ENCODE data around the gene CHEK1. TPM values are rescaled to one million over a fixed set of nuclear protein-coding genes. Genes with fewer than 3 reads are reported as not detected.

Gene CHEK1
- total RNA-seq, 2 experiments from 2014 or later = 134 to 139 TPM

DNA sequence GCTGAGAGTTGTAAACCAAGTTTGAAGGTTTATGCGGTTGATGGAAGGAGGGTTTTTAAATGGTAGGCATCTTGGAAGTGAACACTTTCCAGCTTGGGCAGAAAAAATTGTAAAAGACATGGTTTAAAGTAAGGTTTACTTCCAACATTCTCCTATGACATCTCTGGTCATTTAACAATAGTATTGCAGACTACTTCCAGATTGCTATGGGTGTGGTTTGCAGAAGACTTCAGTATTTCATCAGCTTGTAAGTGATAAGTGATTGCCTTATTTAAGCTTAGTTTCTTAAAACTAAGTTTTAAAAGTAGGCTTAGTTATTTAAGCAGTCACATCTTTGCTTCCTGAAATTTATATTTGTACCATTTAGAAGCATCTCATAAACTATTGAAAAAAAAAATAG, 39.5 kb upstream of the CHEK1 start:
- no peak for TF ChIP-seq CTCF (IDR thresholded peaks at IDR 0.05)
- no peak overlapping the region for H3K4me3 Mint-ChIP-seq
- ATAC-seq = no peak
- DNase-seq = no peak
- no peaks in the 10 kb centered on the region for H3K27me3 Mint-ChIP-seq
- ChIA-PET POLR2A (interaction anchor here (0.6 kb wide), 1 partner anchor 17 kb away, joined by 3 read pairs; no protein-coding TSS in a partner anchor), CTCF (interaction anchor here (1.0 kb wide), 1 partner anchor 16 kb away, joined by 3 read pairs; no protein-coding TSS in a partner anchor)
- intact Hi-C loops (cut with micrococcal nuclease) = no loop called here
- H3K36me3 Mint-ChIP-seq (ENCODE audit: low read depth) = peaks cover 21% of the 10 kb centered on the region
- no peaks in the 10 kb centered on the region for H3K4me1 Mint-ChIP-seq (ENCODE audit: low read depth)
- H3K9me3 Mint-ChIP-seq = no peaks in the 10 kb centered on the region
- H3K27ac Mint-ChIP-seq = no peak overlapping the region

DNA sequence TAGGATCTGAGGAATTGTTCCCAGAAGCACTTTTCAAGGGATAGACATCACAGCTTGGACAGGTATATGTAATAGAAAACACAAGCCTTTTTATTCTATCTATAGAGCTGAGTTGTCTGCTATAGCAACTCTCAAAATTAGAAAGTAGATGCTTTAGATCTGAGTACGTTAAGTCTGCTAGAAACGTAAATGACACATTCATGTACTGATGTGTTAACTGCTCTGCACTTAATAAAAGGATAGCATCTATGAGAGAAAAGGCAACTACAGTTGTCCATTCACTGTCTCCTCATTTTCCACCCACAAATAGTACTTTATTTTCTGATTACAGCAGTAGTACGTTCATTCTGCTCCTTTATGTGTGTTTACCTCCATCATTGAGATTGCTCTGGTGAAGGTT, 38.3 kb upstream of the CHEK1 start:
- intact Hi-C loops (cut with micrococcal nuclease) = no loop called here
- Mint-ChIP-seq H3K4me1 (ENCODE audit: low read depth) (peaks cover 4% of the 10 kb centered on the region), H3K36me3 (ENCODE audit: low read depth) (peaks cover 19% of the 10 kb centered on the region), H3K9me3 (no peaks in the 10 kb centered on the region), H3K27me3 (no peaks in the 10 kb centered on the region), H3K27ac (no peak overlapping the region), H3K4me3 (no peak overlapping the region)
- ChIA-PET POLR2A (no interaction called here), CTCF (no interaction called here)
- TF ChIP-seq CTCF (IDR thresholded peaks at IDR 0.05) = no peak
- ATAC-seq (no peak), DNase-seq (no peak)

GRCh38 chr11:125587480-125587879, 37.5 kb upstream of the CHEK1 start:
- TF ChIP-seq CTCF (IDR thresholded peaks at IDR 0.05) = no peak
- intact Hi-C loops (cut with micrococcal nuclease) = no loop called here
- Mint-ChIP-seq H3K4me1 (ENCODE audit: low read depth) (peaks cover 4% of the 10 kb centered on the region), H3K9me3 (no peaks in the 10 kb centered on the region), H3K27me3 (no peaks in the 10 kb centered on the region), H3K36me3 (ENCODE audit: low read depth) (peaks cover 21% of the 10 kb centered on the region), H3K27ac (no peak overlapping the region), H3K4me3 (no peak overlapping the region)
- CTCF ChIA-PET = no interaction called here
- ATAC-seq (no peak), DNase-seq (no peak)
- POLR2A ChIA-PET = no interaction called here

- Mint-ChIP-seq H3K4me3 (no peak overlapping the region), H3K4me1 (ENCODE audit: low read depth) (peaks cover 6% of the 10 kb centered on the region), H3K27me3 (no peaks in the 10 kb centered on the region), H3K9me3 (no peaks in the 10 kb centered on the region), H3K36me3 (ENCODE audit: low read depth) (peaks cover 20% of the 10 kb centered on the region), H3K27ac (no peak overlapping the region)
- POLR2A ChIA-PET = no interaction called here
- CTCF ChIA-PET = no interaction called here
- ATAC-seq (no peak), DNase-seq (no peak)
- intact Hi-C loops (cut with micrococcal nuclease) = no loop called here
- no peak for TF ChIP-seq CTCF (IDR thresholded peaks at IDR 0.05)
Measured at GRCh38 chr11:125588505-125588904, 36.5 kb upstream of the CHEK1 start.

GRCh38 chr11:125591649-125592304, 33.2 kb upstream of the CHEK1 start:
- H3K4me3 Mint-ChIP-seq = peak overlapping the region; percentile 100
- CTCF ChIA-PET = interaction anchor here (1.3 to 2.0 kb wide), 2 partner anchors 9 to 22 kb away, joined by 4 to 8 read pairs; partner anchors contain the start of gene EI24

More at GRCh38 chr11:125591649-125592304, 33.2 kb upstream of the CHEK1 start:
- intact Hi-C loops (cut with micrococcal nuclease) = loop anchor here (2.0 kb wide), 1 partner anchor 33 kb away; the partner anchor contains the start of gene CHEK1
- Mint-ChIP-seq H3K4me1 (ENCODE audit: low read depth) (peaks cover 28% of the 10 kb centered on the region), H3K9me3 (no peaks in the 10 kb centered on the region), H3K27me3 (no peaks in the 10 kb centered on the region), H3K27ac (peak overlapping the region; percentile 99), H3K36me3 (ENCODE audit: low read depth) (peaks cover 29% of the 10 kb centered on the region)
- no peak for TF ChIP-seq CTCF (IDR thresholded peaks at IDR 0.05)
- peak; percentile 15 for ATAC-seq
- POLR2A ChIA-PET = interaction anchor here (0.9 to 5.3 kb wide), 7 partner anchors 8 to 105 kb away, joined by 3 to 43 read pairs (median 3); partner anchors contain the start of genes CHEK1 and EI24
- peak; percentile 46 for DNase-seq

Data from activated CD8-positive, alpha-beta T cell treated with anti-CD3 and anti-CD28 coated beads for 36 hours (primary cell).